IPS-18a (cell line): ENCODE results near the gene DRG2.

Experiments used
- H3K27ac ChIP-seq: one replicate; pipeline ENCODE4 v1.5.1; 2013; ENCODE audit warnings: low read length
- H3K27me3 ChIP-seq: one replicate; pipeline ENCODE4 v1.6.1; 2013; ENCODE audit warnings: mild to moderate bottlenecking, low read length; ENCODE audit not compliant: control insufficient read depth, insufficient read depth
- H3K36me3 ChIP-seq: one replicate; pipeline ENCODE4 v1.6.1; 2013; ENCODE audit warnings: low read depth, low read length; ENCODE audit not compliant: control insufficient read depth
- H3K4me1 ChIP-seq: one replicate; pipeline ENCODE4 v1.6.1; 2013; ENCODE audit warnings: low read depth, low read length; ENCODE audit not compliant: control insufficient read depth
- H3K4me3 ChIP-seq: one replicate; pipeline ENCODE4 v1.5.1; 2013; ENCODE audit warnings: low read length
- H3K9ac ChIP-seq: one replicate; pipeline ENCODE4 v1.6.1; 2013; ENCODE audit warnings: mild to moderate bottlenecking, low read length, moderate library complexity
- H3K9me3 ChIP-seq: one replicate; pipeline ENCODE4 v1.6.1; 2013; ENCODE audit warnings: low read depth, low read length; ENCODE audit not compliant: control insufficient read depth

Gene DRG2

GRCh38 chr17:18139949-18140348 lies 52.2 kb downstream of the DRG2 start:
- H3K4me3 ChIP-seq: no peak overlapping the region
- H3K9ac ChIP-seq: no peak overlapping the region
- H3K36me3 ChIP-seq: no peaks in the 10 kb centered on the region
- H3K4me1 ChIP-seq: peaks cover 5% of the 10 kb centered on the region
- no peaks in the 10 kb centered on the region for H3K9me3 ChIP-seq
- no peak overlapping the region for H3K27ac ChIP-seq
- H3K27me3 ChIP-seq: no peaks in the 10 kb centered on the region

- Histone ChIP-seq H3K9me3 (no peaks in the 10 kb centered on the region), H3K4me1 (peaks cover 5% of the 10 kb centered on the region), H3K36me3 (no peaks in the 10 kb centered on the region), H3K27me3 (no peaks in the 10 kb centered on the region), H3K9ac (no peak overlapping the region), H3K4me3 (no peak overlapping the region), H3K27ac (no peak overlapping the region)
Measured at GRCh38 chr17:18140648-18141047, 52.9 kb downstream of the DRG2 start.

- no peak overlapping the region for H3K9ac ChIP-seq
- H3K27me3 ChIP-seq: no peaks in the 10 kb centered on the region
- no peak overlapping the region for H3K4me3 ChIP-seq
- no peak overlapping the region for H3K27ac ChIP-seq
- H3K4me1 ChIP-seq: peaks cover 5% of the 10 kb centered on the region
- no peaks in the 10 kb centered on the region for H3K9me3 ChIP-seq
- no peaks in the 10 kb centered on the region for H3K36me3 ChIP-seq
Measured at GRCh38 chr17:18141210-18141803, 53.6 kb downstream of the DRG2 start.

GRCh38 chr17:18142417-18142816 lies 54.7 kb downstream of the DRG2 start:
- Histone ChIP-seq H3K9ac (no peak overlapping the region), H3K36me3 (no peaks in the 10 kb centered on the region), H3K27ac (no peak overlapping the region)

GRCh38 chr17:18143044-18143936 lies 55.5 kb downstream of the DRG2 start:
- Histone ChIP-seq H3K27me3 (no peaks in the 10 kb centered on the region), H3K4me3 (no peak overlapping the region), H3K27ac (no peak overlapping the region), H3K36me3 (no peaks in the 10 kb centered on the region), H3K9me3 (no peaks in the 10 kb centered on the region), H3K9ac (no peak overlapping the region), H3K4me1 (peaks cover 5% of the 10 kb centered on the region)

More at GRCh38 chr17:18142417-18142816, 54.7 kb downstream of the DRG2 start:
- Histone ChIP-seq H3K9me3 (no peaks in the 10 kb centered on the region), H3K4me1 (peaks cover 5% of the 10 kb centered on the region), H3K27me3 (no peaks in the 10 kb centered on the region), H3K4me3 (no peak overlapping the region)

- Histone ChIP-seq H3K9me3 (no peaks in the 10 kb centered on the region), H3K36me3 (no peaks in the 10 kb centered on the region), H3K27ac (no peak overlapping the region), H3K4me1 (peaks cover 5% of the 10 kb centered on the region), H3K4me3 (no peak overlapping the region), H3K9ac (no peak overlapping the region), H3K27me3 (no peaks in the 10 kb centered on the region)
Measured at GRCh38 chr17:18144261-18144660, 56.5 kb downstream of the DRG2 start.

- Histone ChIP-seq H3K27me3 (no peaks in the 10 kb centered on the region), H3K9me3 (no peaks in the 10 kb centered on the region), H3K4me3 (no peak overlapping the region), H3K36me3 (no peaks in the 10 kb centered on the region), H3K27ac (no peak overlapping the region), H3K9ac (no peak overlapping the region), H3K4me1 (peaks cover 5% of the 10 kb centered on the region)
Measured at GRCh38 chr17:18144855-18145254, 57.1 kb downstream of the DRG2 start.

GRCh38 chr17:18145811-18146210 lies 58.1 kb downstream of the DRG2 start:
- H3K4me1 ChIP-seq: peaks cover 5% of the 10 kb centered on the region
- H3K9ac ChIP-seq: no peak overlapping the region
- no peak overlapping the region for H3K27ac ChIP-seq
- H3K27me3 ChIP-seq: no peaks in the 10 kb centered on the region
- H3K9me3 ChIP-seq: no peaks in the 10 kb centered on the region
- H3K4me3 ChIP-seq: no peak overlapping the region
- no peaks in the 10 kb centered on the region for H3K36me3 ChIP-seq

- H3K4me1 ChIP-seq: peaks cover 5% of the 10 kb centered on the region
- H3K9ac ChIP-seq: no peak overlapping the region
Measured at GRCh38 chr17:18146259-18146658, 58.5 kb downstream of the DRG2 start.

GRCh38 chr17:18146980-18147379 lies 59.2 kb downstream of the DRG2 start:
- no peaks in the 10 kb centered on the region for H3K9me3 ChIP-seq
- no peaks in the 10 kb centered on the region for H3K36me3 ChIP-seq
- H3K27me3 ChIP-seq: no peaks in the 10 kb centered on the region
- no peak overlapping the region for H3K9ac ChIP-seq
- no peak overlapping the region for H3K27ac ChIP-seq
- H3K4me1 ChIP-seq: peaks cover 5% of the 10 kb centered on the region
- H3K4me3 ChIP-seq: no peak overlapping the region

More at GRCh38 chr17:18146259-18146658, 58.5 kb downstream of the DRG2 start:
- no peaks in the 10 kb centered on the region for H3K27me3 ChIP-seq
- no peaks in the 10 kb centered on the region for H3K36me3 ChIP-seq
- no peak overlapping the region for H3K4me3 ChIP-seq
- no peaks in the 10 kb centered on the region for H3K9me3 ChIP-seq
- no peak overlapping the region for H3K27ac ChIP-seq

- H3K9me3 ChIP-seq: no peaks in the 10 kb centered on the region
- no peak overlapping the region for H3K27ac ChIP-seq
- no peak overlapping the region for H3K4me3 ChIP-seq
- H3K9ac ChIP-seq: no peak overlapping the region
- no peaks in the 10 kb centered on the region for H3K36me3 ChIP-seq
- H3K4me1 ChIP-seq: peaks cover 4% of the 10 kb centered on the region
- H3K27me3 ChIP-seq: no peaks in the 10 kb centered on the region
Measured at GRCh38 chr17:18148586-18148985, 60.8 kb downstream of the DRG2 start.

- no peak overlapping the region for H3K9ac ChIP-seq
- H3K27me3 ChIP-seq: no peaks in the 10 kb centered on the region
- no peaks in the 10 kb centered on the region for H3K36me3 ChIP-seq
- no peak overlapping the region for H3K27ac ChIP-seq
- no peaks in the 10 kb centered on the region for H3K9me3 ChIP-seq
- no peak overlapping the region for H3K4me3 ChIP-seq
- H3K4me1 ChIP-seq: peaks cover 4% of the 10 kb centered on the region
Measured at GRCh38 chr17:18151290-18151689, 63.5 kb downstream of the DRG2 start.
